Nephron progenitor cell (in vitro differentiated cells): ENCODE results near the gene SND1.

Experiments used
- DNase-seq: peaks from one replicate; pipeline ENCODE4 v3.0.0; 2021
- H3K27ac Mint-ChIP-seq: 2 replicates; pipeline ENCODE4 v1.8.0; 2021; ENCODE audit warnings: mild to moderate bottlenecking, moderate library complexity, mixed read lengths
- H3K27me3 Mint-ChIP-seq: 2 replicates; pipeline ENCODE4 v1.8.0; 2021; ENCODE audit warnings: mild to moderate bottlenecking, low read depth, mixed read lengths; ENCODE audit not compliant: poor library complexity
- H3K36me3 Mint-ChIP-seq: 2 replicates; pipeline ENCODE4 v1.8.0; 2021; ENCODE audit warnings: low read depth, mixed read lengths
- H3K4me1 Mint-ChIP-seq: 2 replicates; pipeline ENCODE4 v1.8.0; 2021; ENCODE audit warnings: mixed read lengths
- H3K4me3 Mint-ChIP-seq: 2 replicates; pipeline ENCODE4 v1.8.0; 2021; ENCODE audit warnings: mild to moderate bottlenecking, moderate library complexity, mixed read lengths
- H3K9me3 Mint-ChIP-seq: 2 replicates; pipeline ENCODE4 v1.8.0; 2021; ENCODE audit warnings: mild to moderate bottlenecking, moderate library complexity, mixed read lengths
- CTCF ChIP-seq: fragments of 200-600 bp; sonication (generic); IDR thresholded peaks from 2 replicates; pipeline ENCODE4 v1.5.0; 2021; ENCODE audit warnings: antibody characterized with exemption

The SND1 gene

GRCh38 chr7:127802845-127803244 is 150.9 kb downstream of the SND1 start:
- Mint-ChIP-seq H3K36me3 (peaks cover 6% of the 10 kb centered on the region), H3K4me3 (no peak overlapping the region), H3K27ac (no peak overlapping the region), H3K9me3 (no peaks in the 10 kb centered on the region), H3K4me1 (peaks cover 5% of the 10 kb centered on the region), H3K27me3 (no peaks in the 10 kb centered on the region)
- no peak for TF ChIP-seq CTCF
- no peak for DNase-seq

GRCh38 chr7:127803626-127804025 is 151.6 kb downstream of the SND1 start:
- H3K27me3 Mint-ChIP-seq, result no peaks in the 10 kb centered on the region
- no peak for DNase-seq
- H3K9me3 Mint-ChIP-seq, result no peaks in the 10 kb centered on the region
- no peak overlapping the region for H3K27ac Mint-ChIP-seq
- peaks cover 7% of the 10 kb centered on the region for H3K36me3 Mint-ChIP-seq
- peaks cover 2% of the 10 kb centered on the region for H3K4me1 Mint-ChIP-seq
- TF ChIP-seq CTCF, result no peak
- H3K4me3 Mint-ChIP-seq, result no peak overlapping the region

- no peak for DNase-seq
- Mint-ChIP-seq H3K4me1 (peaks cover 26% of the 10 kb centered on the region), H3K36me3 (peaks cover 14% of the 10 kb centered on the region), H3K27me3 (peaks cover 2% of the 10 kb centered on the region), H3K4me3 (no peak overlapping the region), H3K27ac (no peak overlapping the region), H3K9me3 (no peaks in the 10 kb centered on the region)
- TF ChIP-seq CTCF, result no peak
Measured at GRCh38 chr7:127807340-127807739, 155.3 kb downstream of the SND1 start.

- Mint-ChIP-seq H3K4me3 (no peak overlapping the region), H3K9me3 (no peaks in the 10 kb centered on the region), H3K36me3 (peaks cover 14% of the 10 kb centered on the region), H3K27ac (no peak overlapping the region), H3K27me3 (peaks cover 2% of the 10 kb centered on the region), H3K4me1 (peaks cover 31% of the 10 kb centered on the region)
- no peak for DNase-seq
- TF ChIP-seq CTCF, result no peak
Measured at GRCh38 chr7:127807829-127808228, 155.8 kb downstream of the SND1 start.

- no peak overlapping the region for H3K4me3 Mint-ChIP-seq
- H3K36me3 Mint-ChIP-seq, result peaks cover 15% of the 10 kb centered on the region
- peaks cover 38% of the 10 kb centered on the region for H3K4me1 Mint-ChIP-seq
- peaks cover 2% of the 10 kb centered on the region for H3K27me3 Mint-ChIP-seq
- peak overlapping the region; percentile 65 for H3K27ac Mint-ChIP-seq
- no peaks in the 10 kb centered on the region for H3K9me3 Mint-ChIP-seq
- no peak for DNase-seq
- no peak for TF ChIP-seq CTCF
Measured at GRCh38 chr7:127809261-127809702, 157.3 kb downstream of the SND1 start.

- no peak for DNase-seq
- peaks cover 3% of the 10 kb centered on the region for H3K27me3 Mint-ChIP-seq
- TF ChIP-seq CTCF, result no peak
- peaks cover 38% of the 10 kb centered on the region for H3K4me1 Mint-ChIP-seq
- no peak overlapping the region for H3K4me3 Mint-ChIP-seq
- peaks cover 21% of the 10 kb centered on the region for H3K36me3 Mint-ChIP-seq
- H3K9me3 Mint-ChIP-seq, result no peaks in the 10 kb centered on the region
- no peak overlapping the region for H3K27ac Mint-ChIP-seq
Measured at GRCh38 chr7:127810113-127810512, 158.1 kb downstream of the SND1 start.
